ENCODE measurements around the gene COL4A1. TPM values are rescaled to one million over a fixed set of nuclear protein-coding genes. Genes with fewer than 3 reads are reported as not detected.

The COL4A1 gene
- polyA plus RNA-seq, 1 experiment: 210 TPM

DNA sequence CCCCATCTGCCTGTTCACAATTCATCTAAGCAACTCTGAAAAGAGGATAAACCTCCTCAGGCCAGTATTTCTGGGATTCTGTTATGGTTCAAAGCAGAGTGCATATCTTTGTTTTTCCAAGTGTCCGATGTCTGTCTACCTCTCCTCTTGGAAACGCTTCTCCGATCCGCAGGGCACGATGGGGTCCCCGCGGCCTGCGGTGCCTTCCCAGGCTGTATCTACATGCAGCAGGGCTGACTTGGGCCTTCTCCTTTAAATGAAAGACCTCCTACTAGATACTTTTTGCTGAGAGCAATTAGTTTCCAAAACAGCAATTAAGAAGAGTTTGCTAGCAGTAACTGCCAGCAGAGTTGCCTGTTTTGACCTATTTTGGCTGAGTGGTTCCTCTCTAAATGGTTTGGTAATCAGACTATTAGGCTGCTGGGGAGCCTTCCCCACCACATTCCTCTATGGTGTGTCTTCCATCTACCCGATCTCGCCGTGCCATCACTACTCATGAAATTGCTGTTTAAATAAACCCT lies 23.6 kb upstream of the COL4A1 start:
- H3K27me3 ChIP-seq (ENCODE audit: control insufficient read depth, insufficient read depth, low read length): no peaks in the 10 kb centered on the region
- ChIA-PET CTCF (no interaction called here), POLR2A (interaction anchor here (0.8 to 1.5 kb wide), 7 partner anchors 8 to 83 kb away, joined by 4 to 9 read pairs (median 5); partner anchors contain the start of genes COL4A1 and COL4A2)
- H3K4me3 ChIP-seq (ENCODE audit: low read depth, low read length): peak overlapping the region; percentile 17
- peak overlapping the region; percentile 90 for H3K27ac ChIP-seq (ENCODE audit: low read depth, low read length)
- H3K9me3 ChIP-seq (ENCODE audit: control insufficient read depth, insufficient read depth, low read length): no peaks in the 10 kb centered on the region; the same call in 1 of the 2 replicates
- no peak for DNase-seq (ENCODE audit: low read depth, low spot score)
- no peak for TF ChIP-seq CTCF (IDR thresholded peaks at IDR 0.05; ENCODE audit: low read depth, low read length)

- no peak for DNase-seq (ENCODE audit: low read depth, low spot score)
- Histone ChIP-seq H3K27me3 (ENCODE audit: control insufficient read depth, insufficient read depth, low read length) (no peaks in the 10 kb centered on the region), H3K4me3 (ENCODE audit: low read depth, low read length) (peak overlapping the region; percentile 40; the same call in 1 of the 2 replicates), H3K27ac (ENCODE audit: low read depth, low read length) (peak overlapping the region; percentile 90), H3K9me3 (ENCODE audit: control insufficient read depth, insufficient read depth, low read length) (no peaks in the 10 kb centered on the region; the same call in 1 of the 2 replicates)
- CTCF ChIA-PET: interaction anchor here (0.8 kb wide), 1 partner anchor 82 kb away, joined by 5 read pairs; no protein-coding TSS in a partner anchor
- TF ChIP-seq CTCF (IDR thresholded peaks at IDR 0.05; ENCODE audit: low read depth, low read length): no peak
- POLR2A ChIA-PET: interaction anchor here (0.7 to 1.2 kb wide), 5 partner anchors 9 to 986 kb away, joined by 3 to 9 read pairs (median 4); partner anchors contain the start of genes COL4A1 and COL4A2
These were observed 23.0 kb upstream of the COL4A1 start for GRCh38 chr13:110329798-110330461.

DNA sequence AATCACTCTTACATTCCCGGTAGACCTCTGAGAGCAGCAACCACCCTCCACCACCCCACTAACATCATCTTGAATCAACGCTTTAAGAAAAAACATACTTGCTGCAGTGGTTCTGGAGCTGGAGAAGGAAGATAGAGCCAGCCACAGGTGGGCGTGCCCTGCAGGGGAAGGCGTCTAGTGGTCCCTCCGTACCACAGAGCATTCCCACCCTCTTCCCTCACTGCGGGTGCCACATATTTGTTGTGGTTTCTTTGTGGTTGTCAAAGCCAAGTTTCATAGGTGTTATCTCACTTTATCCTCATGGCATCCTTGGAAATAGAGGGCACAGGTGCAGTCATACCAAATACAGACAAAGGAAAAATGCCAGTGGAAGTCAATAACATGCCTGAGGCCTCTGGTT lies 22.3 kb upstream of the COL4A1 start:
- ChIA-PET CTCF (interaction anchor here (0.8 kb wide), 1 partner anchor 83 kb away, joined by 5 read pairs; no protein-coding TSS in a partner anchor), POLR2A (no interaction called here)
- TF ChIP-seq CTCF (IDR thresholded peaks at IDR 0.05; ENCODE audit: low read depth, low read length): no peak
- H3K4me3 ChIP-seq (ENCODE audit: low read depth, low read length): no peak overlapping the region
- H3K27me3 ChIP-seq (ENCODE audit: control insufficient read depth, insufficient read depth, low read length): no peaks in the 10 kb centered on the region
- DNase-seq (ENCODE audit: low read depth, low spot score): no peak
- H3K9me3 ChIP-seq (ENCODE audit: control insufficient read depth, insufficient read depth, low read length): no peaks in the 10 kb centered on the region; the same call in 1 of the 2 replicates
- H3K27ac ChIP-seq (ENCODE audit: low read depth, low read length): peak overlapping the region; percentile 90

GRCh38 chr13:110328573-110328972 lies 21.6 kb upstream of the COL4A1 start:
- CTCF ChIA-PET: no interaction called here
- POLR2A ChIA-PET: no interaction called here
- Histone ChIP-seq H3K9me3 (ENCODE audit: control insufficient read depth, insufficient read depth, low read length) (no peaks in the 10 kb centered on the region; the same call in 1 of the 2 replicates), H3K4me3 (ENCODE audit: low read depth, low read length) (no peak overlapping the region), H3K27ac (ENCODE audit: low read depth, low read length) (peak overlapping the region; percentile 49), H3K27me3 (ENCODE audit: control insufficient read depth, insufficient read depth, low read length) (no peaks in the 10 kb centered on the region)
- no peak for TF ChIP-seq CTCF (IDR thresholded peaks at IDR 0.05; ENCODE audit: low read depth, low read length)
- no peak for DNase-seq (ENCODE audit: low read depth, low spot score)

All from AG04450 (cell line).